Limb (tissue), 2 donors: ENCODE measurements around the gene CELF2.

Experiments
- DNase-seq, 2 donors: peaks; one replicate each; pipeline ENCODE4 v3.0.0-alpha.2; 2016; ENCODE audit errors: extremely low spot score in 2 of 2

CELF2 gene

GRCh38 chr10:11223081-11223480 lies 205.4 kb downstream of the CELF2 start:
- DNase-seq: no peak

GRCh38 chr10:11223507-11224140 lies 206.0 kb downstream of the CELF2 start:
- DNase-seq: no peak

- DNase-seq: no peak
Measured at GRCh38 chr10:11224321-11224720, 206.6 kb downstream of the CELF2 start.

- no peak for DNase-seq
Measured at GRCh38 chr10:11224792-11225416, 207.2 kb downstream of the CELF2 start.

- no peak for DNase-seq
Measured at GRCh38 chr10:11225935-11226334, 208.3 kb downstream of the CELF2 start.

GRCh38 chr10:11227103-11227502 lies 209.4 kb downstream of the CELF2 start:
- DNase-seq: no peak

GRCh38 chr10:11229893-11230292 lies 212.2 kb downstream of the CELF2 start:
- no peak for DNase-seq

- no peak for DNase-seq
Measured at GRCh38 chr10:11230498-11231167, 213.0 kb downstream of the CELF2 start.

GRCh38 chr10:11231285-11231684 lies 213.6 kb downstream of the CELF2 start:
- no peak for DNase-seq

GRCh38 chr10:11232222-11232961 lies 214.7 kb downstream of the CELF2 start:
- DNase-seq: no peak

- no peak for DNase-seq
Measured at GRCh38 chr10:11234857-11235531, 217.3 kb downstream of the CELF2 start.

- DNase-seq: no peak
Measured at GRCh38 chr10:11235771-11236170, 218.1 kb downstream of the CELF2 start.

GRCh38 chr10:11236234-11236633 lies 218.6 kb downstream of the CELF2 start:
- no peak for DNase-seq

- DNase-seq: no peak
Measured at GRCh38 chr10:11237571-11237970, 219.9 kb downstream of the CELF2 start.

- DNase-seq: no peak
Measured at GRCh38 chr10:11238893-11239292, 221.2 kb downstream of the CELF2 start.

GRCh38 chr10:11240641-11241040 lies 223.0 kb downstream of the CELF2 start:
- no peak for DNase-seq

GRCh38 chr10:11242443-11243387 lies 225.0 kb downstream of the CELF2 start:
- peak; percentile 65 to 68 for DNase-seq

GRCh38 chr10:11243425-11244222 lies 226.0 kb downstream of the CELF2 start:
- no peak for DNase-seq

GRCh38 chr10:11245095-11245479 lies 227.4 kb downstream of the CELF2 start:
- DNase-seq: no peak

- peak in 1 of 2 donors; percentile 6 for DNase-seq
Measured at GRCh38 chr10:11245510-11245909, 227.8 kb downstream of the CELF2 start.
